Measurements from ENCODE around the gene COG3.

Gene COG3

GRCh38 chr13:45511310-45512097 lies 46.8 kb downstream of the COG3 start:
- TF ChIP-seq ZFX (IDR thresholded peaks at IDR 0.05) (no peak), CTCF (conservative IDR thresholded peaks at IDR 0.05) (peak; percentile 86)
- no peak overlapping the region for H3K27ac ChIP-seq

DNA sequence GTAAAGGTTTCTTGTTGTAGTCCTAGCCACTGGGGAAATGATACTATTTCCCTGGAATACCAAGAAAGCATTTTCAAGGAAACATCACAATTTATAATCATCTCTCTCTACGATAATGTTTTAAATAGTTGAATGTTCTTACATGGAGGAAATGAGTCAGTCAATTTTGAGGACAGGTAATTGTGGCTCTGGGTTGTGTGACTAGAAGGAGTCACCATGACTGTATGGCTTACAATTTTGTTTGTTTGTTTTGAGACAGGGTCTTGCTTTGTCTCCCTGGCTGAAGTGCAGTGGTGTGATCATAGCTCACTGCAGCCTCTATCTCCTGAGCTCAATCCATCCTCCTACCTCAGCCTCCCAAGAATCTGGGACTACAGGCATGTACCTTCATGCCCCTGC lies 47.4 kb downstream of the COG3 start:
- no peak for TF ChIP-seq CTCF (conservative IDR thresholded peaks at IDR 0.05)
- TF ChIP-seq ZFX (IDR thresholded peaks at IDR 0.05): no peak
- H3K27ac ChIP-seq: no peak overlapping the region

DNA sequence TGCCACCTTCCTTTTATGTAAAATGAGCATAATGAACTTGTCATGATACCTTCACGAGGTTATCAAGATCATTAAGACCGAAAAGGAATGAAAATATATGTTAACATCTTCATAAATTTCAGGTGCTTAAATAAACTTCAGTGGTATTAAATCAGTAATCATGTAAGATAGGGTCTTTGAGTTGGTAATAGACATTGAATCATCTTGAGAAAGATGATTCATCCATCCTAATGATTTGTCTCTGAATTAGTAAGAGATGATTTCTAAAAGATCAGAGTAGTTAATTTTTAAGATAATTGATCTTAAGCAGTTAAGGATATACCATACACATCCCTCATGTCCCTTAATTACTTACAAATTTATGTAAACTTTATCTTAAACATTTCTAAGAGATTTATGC lies 52.0 kb downstream of the COG3 start:
- no peak overlapping the region for H3K27ac ChIP-seq
- TF ChIP-seq ZFX (IDR thresholded peaks at IDR 0.05) (no peak), CTCF (conservative IDR thresholded peaks at IDR 0.05) (no peak)

DNA sequence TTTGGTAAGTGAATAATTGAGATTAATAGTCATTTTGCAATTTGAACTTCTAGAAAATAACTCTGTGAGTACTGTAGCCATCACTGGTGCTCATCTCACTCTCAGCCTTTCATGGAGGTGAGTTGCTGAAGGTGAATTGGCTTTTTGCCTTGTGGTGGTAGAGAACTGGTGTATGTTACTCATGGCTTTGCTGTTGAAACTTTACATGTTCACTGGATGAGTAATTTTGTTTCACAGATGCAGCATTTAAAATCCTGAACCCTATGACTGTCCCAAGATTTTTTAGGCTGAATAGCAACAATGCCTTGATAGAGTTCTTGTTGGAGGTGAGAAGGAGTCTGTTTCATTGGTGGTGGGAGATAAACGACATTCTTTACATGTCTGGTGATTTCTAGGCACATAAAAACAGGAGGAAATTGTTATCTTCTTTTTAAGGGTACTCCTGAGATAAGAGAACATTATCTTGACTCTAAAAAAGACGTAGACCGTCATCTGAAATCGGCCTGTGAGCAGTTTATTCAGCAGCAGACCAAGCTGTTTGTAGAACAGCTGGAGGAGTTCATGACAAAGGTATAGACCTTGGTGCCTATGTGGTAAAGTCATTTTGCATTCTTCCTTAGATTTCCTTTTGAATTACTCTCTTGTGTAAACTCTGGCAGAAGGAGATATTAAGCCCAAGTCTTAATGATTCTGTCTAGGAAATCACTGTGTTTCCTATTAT lies 53.9 kb downstream of the COG3 start:
- H3K27ac ChIP-seq: no peak overlapping the region
- TF ChIP-seq ZFX (IDR thresholded peaks at IDR 0.05) (no peak), CTCF (conservative IDR thresholded peaks at IDR 0.05) (no peak)

DNA sequence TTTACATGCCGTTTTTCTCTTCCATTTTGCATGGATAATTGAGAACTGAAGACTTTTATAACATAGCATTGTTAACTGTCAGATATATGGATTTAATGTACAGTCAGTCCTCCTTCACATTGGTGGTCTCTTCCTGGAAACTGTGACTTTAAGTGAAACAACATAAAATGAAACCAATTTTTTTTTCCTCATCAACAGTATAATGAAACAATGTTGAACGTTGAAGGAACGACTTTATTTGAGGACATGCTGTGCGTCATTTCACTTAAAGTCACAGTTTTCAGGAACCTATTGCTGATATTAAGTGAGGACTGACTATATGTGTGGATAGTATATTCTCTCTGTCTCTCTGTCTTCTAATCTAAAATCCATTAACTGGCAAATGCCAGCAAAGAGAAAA lies 54.8 kb downstream of the COG3 start:
- no peak for TF ChIP-seq CTCF (conservative IDR thresholded peaks at IDR 0.05)
- TF ChIP-seq ZFX (IDR thresholded peaks at IDR 0.05): no peak
- H3K27ac ChIP-seq: no peak overlapping the region

DNA sequence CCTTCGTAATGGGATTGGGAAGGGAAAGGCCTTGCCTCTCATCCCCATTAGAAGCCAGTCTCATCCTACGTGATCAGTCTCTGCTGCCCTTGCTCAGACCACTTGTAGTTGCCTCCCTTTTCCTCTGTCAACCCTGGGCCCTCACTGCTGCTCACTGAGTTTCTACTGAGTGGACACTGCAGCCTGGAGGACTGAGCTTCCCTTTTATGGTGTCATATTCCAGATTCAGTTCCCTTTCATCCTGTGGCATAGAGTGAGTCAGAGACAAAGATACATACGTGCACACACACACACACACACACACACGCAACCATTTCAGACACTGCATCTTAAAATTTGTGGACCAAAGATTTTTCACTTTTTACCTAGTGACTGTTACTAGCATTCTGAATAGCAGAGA lies 56.6 kb downstream of the COG3 start:
- TF ChIP-seq CTCF (conservative IDR thresholded peaks at IDR 0.05): no peak
- no peak for TF ChIP-seq ZFX (IDR thresholded peaks at IDR 0.05)
- H3K27ac ChIP-seq: no peak overlapping the region

GRCh38 chr13:45522571-45522970 lies 57.8 kb downstream of the COG3 start:
- TF ChIP-seq CTCF (conservative IDR thresholded peaks at IDR 0.05) (no peak), ZFX (IDR thresholded peaks at IDR 0.05) (no peak)
- no peak overlapping the region for H3K27ac ChIP-seq

Data from C4-2B (cell line).